NCI-H1105 (cell line): ENCODE measurements around the gene ZNF438.

Experiments
- DNase-seq: peaks from one replicate; lab custom pipeline; 2025; lab: John Stamatoyannopoulos, UW

The ZNF438 gene

DNA sequence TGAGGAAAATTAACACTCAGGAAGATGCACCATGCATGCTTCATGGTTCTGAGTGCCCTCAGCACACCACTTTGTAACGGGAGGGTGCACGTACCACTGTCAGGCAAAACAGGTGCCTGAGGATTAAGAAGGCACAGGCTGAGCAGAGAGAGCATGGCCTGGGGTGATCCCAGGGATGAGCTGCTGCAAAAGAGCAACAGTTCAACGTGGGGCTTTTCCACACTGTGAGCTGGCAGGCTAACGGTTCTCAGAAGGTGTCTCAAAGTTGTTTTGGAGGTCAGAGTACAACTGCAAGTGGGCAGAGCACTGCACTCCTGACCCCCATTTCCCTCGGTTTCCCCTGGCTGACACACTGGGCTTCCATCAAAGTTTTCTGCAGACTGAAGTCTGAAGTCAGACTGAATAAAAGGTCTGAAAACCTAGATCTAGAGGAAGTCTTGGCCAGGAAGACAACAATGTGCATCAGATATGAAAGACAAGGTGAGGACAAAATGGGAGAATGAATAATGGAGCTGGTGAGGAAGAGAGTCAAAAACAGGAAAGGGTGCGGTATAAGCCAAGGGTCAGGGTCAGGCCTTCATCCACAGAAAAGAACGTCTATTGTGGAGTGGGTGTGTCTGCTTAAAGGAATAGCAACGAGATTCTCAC, 20.5 kb downstream of the ZNF438 start:
- no peak for DNase-seq

- no peak for DNase-seq
Measured at GRCh38 chr10:31010062-31010461, 21.6 kb downstream of the ZNF438 start.

- DNase-seq: no peak
Measured at GRCh38 chr10:31005895-31006294, 25.8 kb downstream of the ZNF438 start.

GRCh38 chr10:31004611-31005193, 27.0 kb downstream of the ZNF438 start:
- no peak for DNase-seq

DNA sequence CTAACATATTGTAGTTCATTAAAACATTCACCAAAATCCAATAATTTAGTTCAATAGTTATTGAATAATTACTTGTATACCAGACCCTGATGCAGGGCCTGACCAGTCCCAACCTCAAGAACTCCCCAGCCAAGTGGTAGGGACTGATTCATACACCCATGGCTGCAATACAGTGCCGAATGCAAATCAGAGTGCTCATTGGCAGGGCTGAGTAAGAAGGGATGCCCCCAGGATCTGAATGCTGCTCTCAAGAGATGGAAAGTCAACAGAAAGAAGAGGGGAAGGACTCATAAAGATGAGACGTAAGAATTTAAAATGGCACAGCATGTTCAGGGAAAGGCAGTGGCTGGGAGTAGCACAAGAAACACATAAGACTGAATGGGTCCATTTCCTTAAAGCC, 29.9 kb downstream of the ZNF438 start:
- no peak for DNase-seq

GRCh38 chr10:31000867-31001266, 30.8 kb downstream of the ZNF438 start:
- no peak for DNase-seq

- no peak for DNase-seq
Measured at GRCh38 chr10:31000071-31000782, 31.4 kb downstream of the ZNF438 start.

DNA sequence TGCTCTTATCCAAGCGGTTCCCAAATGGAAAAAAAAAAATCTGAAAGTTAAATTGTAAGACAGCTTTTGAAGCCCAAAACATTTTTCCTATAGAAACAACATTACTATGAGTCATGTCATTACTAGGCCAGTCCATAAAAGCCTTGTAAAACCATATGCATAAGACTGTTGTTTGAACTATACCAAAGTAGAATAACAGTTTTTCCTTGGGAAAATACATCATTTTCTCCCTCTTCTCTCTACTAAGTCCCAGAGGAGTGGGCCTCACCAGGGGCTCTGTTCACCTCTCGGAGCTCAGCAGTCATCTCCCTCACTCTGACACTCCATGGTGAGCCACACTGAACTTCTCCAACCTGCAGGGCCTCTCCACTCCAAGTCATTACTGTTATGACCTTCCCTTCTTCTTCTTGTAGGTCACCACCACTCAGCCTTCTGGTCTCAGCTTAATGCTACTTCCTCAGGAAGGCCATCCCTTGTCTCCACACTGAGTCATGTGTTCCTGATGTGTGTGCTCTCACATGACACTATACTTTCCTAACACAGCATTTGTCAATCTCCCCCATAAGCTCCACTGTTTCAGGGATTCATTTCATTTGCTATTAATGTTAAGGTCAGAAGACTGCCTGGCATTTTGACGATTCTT, 32.5 kb downstream of the ZNF438 start:
- no peak for DNase-seq

DNA sequence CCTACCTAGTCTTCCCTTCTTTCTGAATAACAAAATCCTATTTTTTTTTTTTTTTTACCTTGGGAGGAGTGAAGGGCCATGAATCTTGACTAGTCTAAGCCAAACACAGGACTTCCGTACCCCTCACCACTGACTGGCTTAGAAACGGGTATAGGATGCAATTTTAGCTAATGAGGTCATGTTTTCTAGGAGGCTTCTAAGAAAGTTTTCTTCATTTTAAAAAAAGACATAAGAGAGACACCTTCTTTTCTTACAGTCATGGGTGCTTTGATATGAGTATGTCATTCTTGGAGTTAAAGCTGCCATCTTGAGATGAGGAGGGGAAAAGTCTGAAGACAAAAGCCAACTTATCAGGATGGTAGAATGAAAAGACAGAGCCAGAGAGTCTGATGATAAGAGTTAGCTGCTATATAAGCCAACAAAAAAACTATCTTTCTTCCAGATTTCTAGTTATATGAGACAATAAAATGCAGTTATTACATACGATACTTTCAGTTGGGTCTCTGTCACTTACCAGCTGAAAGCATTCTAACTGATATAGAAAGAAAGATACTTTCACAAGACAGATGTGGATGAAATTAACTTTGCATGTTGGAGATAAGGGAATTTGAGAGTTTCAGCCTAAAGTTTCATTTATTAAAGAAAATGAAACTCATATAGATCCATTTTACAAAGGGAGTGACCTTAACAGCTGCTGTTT, 34.0 kb downstream of the ZNF438 start:
- no peak for DNase-seq

GRCh38 chr10:30996481-30997005, 35.1 kb downstream of the ZNF438 start:
- DNase-seq: no peak

GRCh38 chr10:30995081-30995770, 36.4 kb downstream of the ZNF438 start:
- no peak for DNase-seq

DNA sequence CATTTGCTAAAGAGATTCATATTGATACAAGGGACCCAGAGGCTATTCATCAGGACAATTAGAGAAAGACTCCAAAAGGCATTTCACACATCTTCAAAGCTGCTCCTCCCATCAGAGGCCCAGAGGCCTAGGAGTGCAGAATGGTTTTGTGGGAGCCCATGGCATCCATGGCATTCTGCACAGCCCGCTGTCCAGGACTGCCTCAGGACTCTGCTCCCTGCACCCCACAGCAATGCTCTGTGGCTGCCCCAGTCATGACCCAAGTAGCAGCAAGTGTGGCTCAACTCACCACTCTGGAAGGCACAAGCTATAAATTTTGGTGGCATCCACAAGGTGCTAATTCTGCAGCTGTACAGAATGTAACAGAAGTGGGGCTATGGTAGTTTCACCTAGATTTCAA, 38.5 kb downstream of the ZNF438 start:
- DNase-seq: no peak

DNA sequence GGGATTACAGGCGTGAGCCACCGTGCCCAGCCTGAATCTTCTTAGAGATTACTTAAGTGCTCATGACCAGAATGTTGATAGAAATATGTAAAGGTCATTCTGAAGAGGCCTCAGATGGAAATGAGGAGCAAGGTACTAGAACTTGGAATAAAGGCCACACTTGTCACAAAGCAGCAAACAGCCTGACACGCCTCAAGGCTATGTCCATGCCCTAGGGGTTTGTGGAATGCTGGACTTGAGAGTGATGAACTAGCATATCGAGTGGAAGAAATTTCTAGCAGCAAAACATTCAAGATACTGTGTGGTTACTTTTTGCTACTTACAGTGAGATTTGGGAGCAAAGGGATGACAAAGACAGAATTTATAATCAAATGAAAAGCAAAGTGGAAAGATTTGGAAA, 39.0 kb downstream of the ZNF438 start:
- no peak for DNase-seq

DNA sequence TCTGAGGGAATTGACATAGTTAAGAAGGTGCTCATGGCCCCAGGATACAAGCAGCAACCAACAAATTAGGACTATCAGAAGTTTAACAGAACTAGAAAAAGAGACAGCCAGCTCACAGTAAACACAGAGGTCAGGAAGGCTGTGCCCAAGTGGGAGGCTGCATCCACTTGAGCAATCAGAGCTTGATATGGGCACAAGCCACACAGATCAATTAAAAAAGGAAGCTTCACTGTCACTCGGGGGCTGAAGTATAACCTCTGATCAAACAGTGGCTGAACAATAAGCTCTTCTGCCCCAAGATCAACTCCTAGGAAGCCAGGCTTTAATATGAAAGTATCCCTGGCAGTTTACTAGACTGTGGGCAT, 40.0 kb downstream of the ZNF438 start:
- DNase-seq: no peak

- DNase-seq: no peak
Measured at GRCh38 chr10:30990971-30991646, 40.6 kb downstream of the ZNF438 start.

DNA sequence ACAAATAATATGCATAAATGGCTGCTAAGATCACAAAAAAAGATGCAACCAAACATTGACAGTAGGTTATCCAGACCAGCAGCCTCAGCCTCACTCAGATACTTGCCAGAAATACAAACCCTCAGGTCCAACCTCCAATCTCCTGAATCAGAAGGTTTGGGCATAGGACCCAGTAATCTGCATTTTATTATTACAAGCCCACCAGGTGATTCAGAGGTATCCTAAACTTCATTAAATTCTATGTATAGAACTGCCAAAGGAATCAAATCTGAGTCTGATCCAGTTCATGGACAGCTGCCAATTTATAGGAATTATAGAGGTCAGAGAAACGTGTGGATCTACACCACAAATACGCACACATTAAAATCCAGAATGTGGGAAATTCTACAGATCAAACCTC, 41.3 kb downstream of the ZNF438 start:
- DNase-seq: no peak

DNA sequence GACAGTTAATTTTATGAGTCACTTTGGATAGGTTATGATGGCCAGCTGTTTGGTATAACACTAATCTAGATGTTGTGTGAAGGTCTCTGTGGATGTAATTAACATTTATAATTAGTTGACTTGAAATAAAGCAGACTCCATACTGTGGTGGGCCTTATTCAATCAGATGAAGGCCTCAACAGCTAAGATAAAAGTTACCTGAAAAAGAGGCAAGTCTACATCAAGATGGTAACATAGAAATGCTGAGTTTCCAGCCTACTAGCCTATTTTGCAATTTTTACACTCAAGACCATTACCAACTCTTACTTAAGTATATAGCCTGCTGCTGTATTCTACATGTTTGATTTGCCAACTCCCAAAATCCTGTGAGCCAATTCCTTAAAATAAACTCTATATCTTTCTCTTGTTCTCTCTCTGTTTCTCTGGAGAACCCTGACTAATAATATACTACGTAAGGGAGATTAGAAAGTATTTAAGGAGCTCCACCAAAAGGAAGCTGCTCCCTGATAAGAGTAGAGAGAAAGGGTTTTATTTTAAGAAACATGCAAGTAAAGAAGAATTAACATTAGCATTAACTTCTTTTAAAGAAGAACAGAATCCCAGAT, 42.7 kb downstream of the ZNF438 start:
- no peak for DNase-seq

DNA sequence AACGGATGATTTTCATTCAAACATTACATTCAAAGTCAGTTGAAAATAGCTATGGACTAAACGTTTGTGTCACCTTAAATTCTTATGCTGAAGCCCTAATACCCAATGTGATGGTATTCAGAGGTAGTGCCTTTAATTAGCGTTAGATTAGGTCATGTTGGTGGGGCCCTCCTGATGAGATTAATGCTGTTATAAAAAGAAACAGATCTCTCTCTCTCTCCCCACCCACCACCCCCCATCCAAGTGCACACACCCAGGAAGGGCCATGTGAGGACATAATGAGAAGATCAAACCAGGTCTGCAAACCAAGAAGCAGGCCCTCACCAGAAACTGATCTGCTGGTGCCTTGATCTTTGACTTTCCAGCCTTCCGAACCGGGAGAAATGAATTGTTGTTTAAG, 44.2 kb downstream of the ZNF438 start:
- no peak for DNase-seq

DNA sequence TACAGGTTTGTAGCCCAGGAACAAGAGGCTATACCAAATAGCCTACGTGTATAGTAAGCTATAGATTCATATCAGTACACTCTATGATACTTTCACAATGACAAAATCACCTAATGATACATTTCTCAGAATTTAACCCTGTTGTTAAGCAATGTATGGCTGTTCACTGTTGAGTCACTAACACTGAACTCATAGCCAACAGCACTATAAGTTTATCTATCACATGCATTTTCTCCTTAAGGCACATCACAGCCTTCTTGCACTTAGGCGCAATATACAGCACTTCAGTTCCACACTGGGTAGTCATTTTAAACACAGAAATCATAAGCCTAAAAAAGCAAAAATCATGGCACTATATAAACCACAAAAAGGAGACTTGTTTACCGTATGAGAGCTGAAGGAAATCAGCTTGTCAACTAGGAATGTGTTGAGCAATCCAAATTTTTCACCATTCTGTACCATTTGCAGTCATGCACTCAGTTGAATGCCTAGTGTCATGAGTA, 45.6 kb downstream of the ZNF438 start:
- no peak for DNase-seq

DNA sequence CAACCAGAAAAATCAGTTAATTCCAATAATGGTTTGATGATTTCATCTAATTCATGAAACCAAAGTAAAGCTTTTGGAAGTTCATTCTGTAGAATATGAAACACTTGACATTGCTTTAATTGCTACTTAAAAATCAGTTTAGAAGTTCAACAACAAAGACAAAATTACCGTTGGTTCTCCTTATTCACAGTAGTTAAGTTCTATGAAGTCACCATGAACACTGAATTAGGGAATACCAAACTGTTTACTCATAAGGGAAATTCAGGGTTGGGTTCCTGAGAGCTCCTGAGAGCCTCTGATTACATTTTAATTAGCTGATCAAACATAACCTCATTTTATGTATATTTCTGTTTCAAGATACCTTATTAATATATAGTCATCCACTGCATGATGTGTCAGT, 46.2 kb downstream of the ZNF438 start:
- DNase-seq: no peak
